OCI-LY3 (cell line): ENCODE data around the gene IGSF11.
"Not testable (repeated sequence)": the region's sequence is repeated elsewhere in the genome, so short reads cannot be mapped to it uniquely, and the experiment has no call there.

ENCODE experiments used
- H2AFZ ChIP-seq: fragments of 200-600, 300-600 bp; shearing (Covaris generic); 2 replicates; pipeline ENCODE4 v1.6.0; 2014; ENCODE audit warnings: antibody characterized with exemption, low read depth, low read length
- H3K27ac ChIP-seq: fragments of 200-600, 300-600 bp; sonication (generic); 2 replicates; pipeline ENCODE4 v1.5.1; 2014; ENCODE audit warnings: mild to moderate bottlenecking, low read length, moderate library complexity, mixed read lengths
- H3K27me3 ChIP-seq: fragments of 200-600, 300-600 bp; sonication (generic); 2 replicates; pipeline ENCODE4 v1.6.1; 2014; ENCODE audit warnings: low read depth, low read length, mixed read lengths
- H3K36me3 ChIP-seq: fragments of 200-600, 300-600 bp; sonication (generic); replicated peaks from 2 replicates; pipeline ENCODE3; 2014; ENCODE audit warnings: low read depth, low read length, mixed read lengths
- H3K4me1 ChIP-seq: fragments of 300-600, 200-600 bp; sonication (generic); 2 replicates; pipeline ENCODE4 v1.6.1; 2014; ENCODE audit warnings: low read length, mixed read lengths
- H3K4me2 ChIP-seq: fragments of 200-600, 300-600 bp; sonication (generic); 2 replicates; pipeline ENCODE4 v1.6.1; 2014; ENCODE audit warnings: low read length, mixed read lengths
- H3K4me3 ChIP-seq: fragments of 300-600, 200-600 bp; sonication (generic); 2 replicates; pipeline ENCODE4 v1.5.1; 2014; ENCODE audit warnings: antibody characterized with exemption, mild to moderate bottlenecking, low read length, moderate library complexity
- H3K79me2 ChIP-seq: fragments of 300-600, 200-600 bp; shearing (Covaris generic); 2 replicates; pipeline ENCODE4 v1.6.1; 2014; ENCODE audit warnings: mild to moderate bottlenecking, low read length, mixed read lengths
- H3K9ac ChIP-seq: fragments of 300-600, 200-600 bp; shearing (Covaris generic); 2 replicates; pipeline ENCODE4 v1.6.0; 2014; ENCODE audit warnings: mild to moderate bottlenecking, low read length, moderate library complexity
- H3K9me3 ChIP-seq: fragments of 200-600, 300-600 bp; shearing (Covaris generic); 2 replicates; pipeline ENCODE4 v1.6.1; 2014; ENCODE audit warnings: low read length, mixed read lengths; ENCODE audit not compliant: insufficient read depth
- H4K20me1 ChIP-seq: fragments of 200-600, 300-600 bp; sonication (generic); 2 replicates; pipeline ENCODE4 v1.6.1; 2016; ENCODE audit warnings: low read length, mixed read lengths; ENCODE audit not compliant: insufficient read depth
- EZH2phosphoT487 ChIP-seq: fragments of 200-600 bp; shearing (Covaris generic); IDR thresholded peaks from 2 replicates; pipeline ENCODE4 v1.6.1; 2018; ENCODE audit warnings: antibody characterized with exemption, mixed run types, low read depth
- TF ChIP-seq, protein P1 (sequence below): fragments of 200-600, 300-600 bp; sonication (generic); IDR thresholded peaks from 2 replicates; pipeline ENCODE4 v1.5.1; 2014; ENCODE audit warnings: antibody characterized with exemption, low read length, low read depth

IGSF11 gene, protein sequence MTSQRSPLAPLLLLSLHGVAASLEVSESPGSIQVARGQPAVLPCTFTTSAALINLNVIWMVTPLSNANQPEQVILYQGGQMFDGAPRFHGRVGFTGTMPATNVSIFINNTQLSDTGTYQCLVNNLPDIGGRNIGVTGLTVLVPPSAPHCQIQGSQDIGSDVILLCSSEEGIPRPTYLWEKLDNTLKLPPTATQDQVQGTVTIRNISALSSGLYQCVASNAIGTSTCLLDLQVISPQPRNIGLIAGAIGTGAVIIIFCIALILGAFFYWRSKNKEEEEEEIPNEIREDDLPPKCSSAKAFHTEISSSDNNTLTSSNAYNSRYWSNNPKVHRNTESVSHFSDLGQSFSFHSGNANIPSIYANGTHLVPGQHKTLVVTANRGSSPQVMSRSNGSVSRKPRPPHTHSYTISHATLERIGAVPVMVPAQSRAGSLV

GRCh38 chr3:119034256-119035013 is at the start of gene IGSF11:
TSS of gene IGSF11 (minus strand) at chr3:119034846. CDS start at chr3:119034582, 264 bp downstream.
- Histone ChIP-seq H3K79me2 (no peaks in the 10 kb centered on the region), H3K4me3 (peak within 1 kb of the TSS; percentile 83), H3K4me1 (peaks cover 4% of the 10 kb centered on the region), H2AFZ (peak within 1 kb of the TSS; percentile 62), H4K20me1 (no peaks in the 10 kb centered on the region), H3K36me3 (no peaks in the 10 kb centered on the region), H3K27ac (no peak within 1 kb of the TSS), H3K9ac (peak within 1 kb of the TSS; percentile 28; the same call in 1 of the 2 replicates), H3K27me3 (peaks cover 46% of the 10 kb centered on the region), H3K4me2 (peak within 1 kb of the TSS; percentile 84), H3K9me3 (no peaks in the 10 kb centered on the region)
- TF ChIP-seq EZH2phosphoT487: peak; percentile 52; the same call in 1 of the 2 replicates
- TF ChIP-seq, protein P1, sequence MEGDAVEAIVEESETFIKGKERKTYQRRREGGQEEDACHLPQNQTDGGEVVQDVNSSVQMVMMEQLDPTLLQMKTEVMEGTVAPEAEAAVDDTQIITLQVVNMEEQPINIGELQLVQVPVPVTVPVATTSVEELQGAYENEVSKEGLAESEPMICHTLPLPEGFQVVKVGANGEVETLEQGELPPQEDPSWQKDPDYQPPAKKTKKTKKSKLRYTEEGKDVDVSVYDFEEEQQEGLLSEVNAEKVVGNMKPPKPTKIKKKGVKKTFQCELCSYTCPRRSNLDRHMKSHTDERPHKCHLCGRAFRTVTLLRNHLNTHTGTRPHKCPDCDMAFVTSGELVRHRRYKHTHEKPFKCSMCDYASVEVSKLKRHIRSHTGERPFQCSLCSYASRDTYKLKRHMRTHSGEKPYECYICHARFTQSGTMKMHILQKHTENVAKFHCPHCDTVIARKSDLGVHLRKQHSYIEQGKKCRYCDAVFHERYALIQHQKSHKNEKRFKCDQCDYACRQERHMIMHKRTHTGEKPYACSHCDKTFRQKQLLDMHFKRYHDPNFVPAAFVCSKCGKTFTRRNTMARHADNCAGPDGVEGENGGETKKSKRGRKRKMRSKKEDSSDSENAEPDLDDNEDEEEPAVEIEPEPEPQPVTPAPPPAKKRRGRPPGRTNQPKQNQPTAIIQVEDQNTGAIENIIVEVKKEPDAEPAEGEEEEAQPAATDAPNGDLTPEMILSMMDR: peak; percentile 44

- H3K4me3 ChIP-seq: no peak overlapping the region
- 0 out of 2 replicates have a peak, but pooled peaks cover 3% of the 10 kb centered on the region for H3K9me3 ChIP-seq
- H3K79me2 ChIP-seq: no peaks in the 10 kb centered on the region
- no peak overlapping the region for H3K9ac ChIP-seq
- H3K4me1 ChIP-seq: no peaks in the 10 kb centered on the region
- H4K20me1 ChIP-seq: no peaks in the 10 kb centered on the region
- H3K4me2 ChIP-seq: no peak overlapping the region
- no peaks in the 10 kb centered on the region for H3K36me3 ChIP-seq
- no peak overlapping the region for H2AFZ ChIP-seq
- no peaks in the 10 kb centered on the region for H3K27me3 ChIP-seq
- no peak overlapping the region for H3K27ac ChIP-seq
- no peak for TF ChIP-seq EZH2phosphoT487
- TF ChIP-seq, protein P1: no peak
Measured at GRCh38 chr3:119080364-119080763, 45.7 kb upstream of the IGSF11 start.

DNA sequence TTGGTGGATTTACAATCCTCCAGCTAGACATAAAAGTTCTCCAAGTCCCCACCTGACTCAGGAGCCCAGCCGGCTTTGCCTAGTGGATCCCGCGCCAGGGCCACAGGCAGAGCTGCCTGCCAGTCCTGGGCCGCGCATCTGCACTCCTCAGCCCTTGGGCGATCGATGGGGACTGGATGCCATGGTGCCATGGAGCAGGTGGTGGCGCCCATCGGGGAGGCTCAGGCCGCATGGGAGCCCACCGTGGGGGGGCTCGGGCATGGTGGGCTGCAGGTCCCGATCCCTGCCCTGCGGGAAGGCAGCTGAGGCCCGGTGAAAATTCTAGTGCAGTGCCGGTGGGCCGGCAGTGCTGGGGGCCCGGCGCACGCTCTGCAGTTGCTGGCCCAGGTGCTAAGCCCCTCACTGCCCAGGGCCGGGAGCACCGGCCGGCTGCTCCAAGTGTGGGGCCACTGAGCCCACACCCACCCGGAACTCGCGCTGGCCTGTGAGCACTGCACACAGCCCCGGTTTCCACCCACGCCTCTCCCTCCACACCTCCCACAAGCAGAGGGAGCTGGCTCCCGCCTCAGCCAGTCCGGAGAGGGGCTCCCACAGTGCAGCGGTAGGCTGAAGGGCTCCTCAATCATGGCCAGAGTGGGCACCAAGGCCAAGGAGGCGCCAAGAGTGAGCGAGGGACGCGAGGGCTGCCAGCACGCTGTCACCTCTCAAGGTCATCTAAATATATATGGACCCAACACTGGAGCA is 38.8 kb upstream of the IGSF11 start:
- no peaks in the 10 kb centered on the region for H3K9me3 ChIP-seq
- no peaks in the 10 kb centered on the region for H4K20me1 ChIP-seq
- no peak overlapping the region for H3K4me3 ChIP-seq
- no peak overlapping the region for H3K27ac ChIP-seq
- H3K4me1 ChIP-seq: peaks cover 9% of the 10 kb centered on the region
- no peak overlapping the region for H2AFZ ChIP-seq
- H3K9ac ChIP-seq: no peak overlapping the region
- H3K4me2 ChIP-seq: no peak overlapping the region
- no peaks in the 10 kb centered on the region for H3K27me3 ChIP-seq
- TF ChIP-seq, protein P1: no peak
- no peak for TF ChIP-seq EZH2phosphoT487
- no peaks in the 10 kb centered on the region for H3K36me3 ChIP-seq
- no peaks in the 10 kb centered on the region for H3K79me2 ChIP-seq

- H3K4me2 ChIP-seq, H3K27ac ChIP-seq, H3K27me3 ChIP-seq, H3K9ac ChIP-seq, H3K36me3 ChIP-seq, H2AFZ ChIP-seq, H3K4me1 ChIP-seq, H3K4me3 ChIP-seq, H3K79me2 ChIP-seq, H4K20me1 ChIP-seq, H3K9me3 ChIP-seq: not testable (repeated sequence)
Measured at GRCh38 chr3:119072451-119072850, 37.8 kb upstream of the IGSF11 start.
